Gastrocnemius medialis (tissue), 4 donors: ENCODE measurements around the gene CERT1. TPM values are rescaled to one million over a fixed set of nuclear protein-coding genes. Genes with fewer than 3 reads are reported as not detected.

Experiments used
- ATAC-seq, 2 donors: fragments of 150-250 bp; one replicate each; pipeline ENCODE4 v1.9.1; 2016
- DNase-seq, 2 donors: peaks; one replicate each; pipeline ENCODE4 v3.0.0-alpha.2; 2019
- H3K27ac ChIP-seq, 4 donors: fragments of 200-600 bp; sonication (generic); 1 replicate in 1 of 4; 2 replicates in 3 of 4; pipeline ENCODE4 v1.5.1; 2016 to 2018; ENCODE audit warnings: mild to moderate bottlenecking in 2 of 4, moderate library complexity in 1 of 4
- H3K27me3 ChIP-seq, 3 donors: fragments of 200-600 bp; sonication (generic) in 2 of 3; 1 replicate in 1 of 3; 2 replicates in 2 of 3; pipeline versions ENCODE4 v1.5.1 to v1.6.0; 2016 to 2019; ENCODE audit warnings: mild to moderate bottlenecking in 1 of 3, moderate library complexity in 1 of 3
- H3K36me3 ChIP-seq, 2 donors: fragments of 200-600 bp; sonication (generic) in 1 of 2; one replicate each; pipeline ENCODE4 v1.5.1; 2017 to 2018
- H3K4me1 ChIP-seq, 2 donors: fragments of 200-600 bp; sonication (generic) in 1 of 2; one replicate each; pipeline ENCODE4 v1.5.1; 2016 to 2017; ENCODE audit warnings: mild to moderate bottlenecking in 2 of 2
- H3K4me3 ChIP-seq, 4 donors: fragments of 200-600 bp; sonication (generic) in 3 of 4; 1 replicate in 1 of 4; 2 replicates in 3 of 4; pipeline ENCODE4 v1.5.1; 2016 to 2019; ENCODE audit warnings: mild to moderate bottlenecking in 2 of 4
- H3K9me3 ChIP-seq, 3 donors: fragments of 200-600 bp; sonication (generic) in 2 of 3; 1 replicate in 1 of 3; 2 replicates in 2 of 3; pipeline ENCODE4 v1.5.1; 2016 to 2019
- POLR2A ChIP-seq, 2 donors: fragments of 450-650 bp; IDR thresholded peaks; one replicate each; pipeline ENCODE4 v1.6.1; 2017; ENCODE audit warnings: antibody characterized with exemption in 2 of 2, mild to moderate bottlenecking in 2 of 2, moderate library complexity in 2 of 2
- in situ Hi-C, 4 donors: fragments of 200-750 bp; cut with MboI; loops; one replicate each; pipeline versions ENCODE4 v1.15.0 to v1.8.0; 2017; ENCODE audit warnings: low sequenced_read_pairs in 4 of 4
- intact Hi-C: fragments of 100-400 bp; cut with DNase I; formaldehyde crosslinking; loops from one replicate; pipeline ENCODE4 v1.15.1; 2023; ENCODE audit warnings: low total_unique reads
- total RNA-seq, 4 donors: library from RNA; depleted of rRNA; stranded (reverse); fragments of >200 nt; gene quantifications; one replicate each; pipeline versions ENCODE4 v1.1.0 to v1.2.3, GENCODE V29; 2016
- TF ChIP-seq, protein P1 (sequence below), 5 experiments: fragments of 450-650 bp in 3 of 5; fragments of 200-600 bp in 2 of 5; sonication (generic) in 2 of 5; IDR thresholded peaks in 4 of 5; conservative IDR thresholded peaks in 1 of 5; 1 replicate in 4 of 5; 2 replicates in 1 of 5; pipeline ENCODE4 v1.5.1; 2016 to 2019; ENCODE audit warnings: antibody characterized with exemption in 5 of 5, mild to moderate bottlenecking in 3 of 5, moderate library complexity in 3 of 5

Gene CERT1
- total RNA-seq, 4 donors from 2014 or later, result 30.8 to 50.6 (median 41.9) TPM

GRCh38 chr5:75524071-75524470 is 12.6 kb upstream of the CERT1 start:
- Histone ChIP-seq H3K4me1 (peaks cover 7 to 23% of the 10 kb centered on the region in 2 donors), H3K4me3 (no peak overlapping the region), H3K27ac (no peak overlapping the region), H3K36me3 (no peaks in the 10 kb centered on the region), H3K27me3 (no peaks in the 10 kb centered on the region), H3K9me3 (no peaks in the 10 kb centered on the region)
- intact Hi-C loops (no loop called here), in situ Hi-C loops (loop anchor here in 2 of 4 donors (25.0 kb wide), 1 partner anchor 187 kb away; the partner anchor contains the start of gene HMGCR (in 2 of the 2))
- DNase-seq (no peak), ATAC-seq (no peak)
- no peak for TF ChIP-seq POLR2A (IDR thresholded peaks at IDR 0.05)
- TF ChIP-seq, protein P1, sequence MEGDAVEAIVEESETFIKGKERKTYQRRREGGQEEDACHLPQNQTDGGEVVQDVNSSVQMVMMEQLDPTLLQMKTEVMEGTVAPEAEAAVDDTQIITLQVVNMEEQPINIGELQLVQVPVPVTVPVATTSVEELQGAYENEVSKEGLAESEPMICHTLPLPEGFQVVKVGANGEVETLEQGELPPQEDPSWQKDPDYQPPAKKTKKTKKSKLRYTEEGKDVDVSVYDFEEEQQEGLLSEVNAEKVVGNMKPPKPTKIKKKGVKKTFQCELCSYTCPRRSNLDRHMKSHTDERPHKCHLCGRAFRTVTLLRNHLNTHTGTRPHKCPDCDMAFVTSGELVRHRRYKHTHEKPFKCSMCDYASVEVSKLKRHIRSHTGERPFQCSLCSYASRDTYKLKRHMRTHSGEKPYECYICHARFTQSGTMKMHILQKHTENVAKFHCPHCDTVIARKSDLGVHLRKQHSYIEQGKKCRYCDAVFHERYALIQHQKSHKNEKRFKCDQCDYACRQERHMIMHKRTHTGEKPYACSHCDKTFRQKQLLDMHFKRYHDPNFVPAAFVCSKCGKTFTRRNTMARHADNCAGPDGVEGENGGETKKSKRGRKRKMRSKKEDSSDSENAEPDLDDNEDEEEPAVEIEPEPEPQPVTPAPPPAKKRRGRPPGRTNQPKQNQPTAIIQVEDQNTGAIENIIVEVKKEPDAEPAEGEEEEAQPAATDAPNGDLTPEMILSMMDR (IDR thresholded peaks at IDR 0.05 in 4 of 5, conservative IDR thresholded peaks at IDR 0.05 in 1 of 5), result no peak

- Histone ChIP-seq H3K27ac (no peak overlapping the region), H3K9me3 (no peaks in the 10 kb centered on the region), H3K4me3 (no peak overlapping the region), H3K36me3 (no peaks in the 10 kb centered on the region), H3K27me3 (no peaks in the 10 kb centered on the region), H3K4me1 (peaks cover 7 to 23% of the 10 kb centered on the region in 2 donors)
- DNase-seq (no peak), ATAC-seq (no peak)
- TF ChIP-seq, protein P1 (IDR thresholded peaks at IDR 0.05 in 4 of 5, conservative IDR thresholded peaks at IDR 0.05 in 1 of 5), result no peak
- no peak for TF ChIP-seq POLR2A (IDR thresholded peaks at IDR 0.05)
- in situ Hi-C loops (loop anchor here in 2 of 4 donors (25.0 kb wide), 1 partner anchor 186 kb away; the partner anchor contains the start of gene HMGCR (in 2 of the 2)), intact Hi-C loops (no loop called here)
Observed at GRCh38 chr5:75523275-75523674, 11.8 kb upstream of the CERT1 start.

- TF ChIP-seq POLR2A (IDR thresholded peaks at IDR 0.05), result no peak
- TF ChIP-seq, protein P1 (IDR thresholded peaks at IDR 0.05 in 4 of 5, conservative IDR thresholded peaks at IDR 0.05 in 1 of 5), result no peak
- no peak overlapping the region for H3K4me3 ChIP-seq
- intact Hi-C loops (no loop called here), in situ Hi-C loops (loop anchor here in 2 of 4 donors (25.0 kb wide), 1 partner anchor 185 kb away; the partner anchor contains the start of gene HMGCR (in 2 of the 2))
- H3K9me3 ChIP-seq, result no peaks in the 10 kb centered on the region
- ATAC-seq (no peak), DNase-seq (no peak)
- H3K27ac ChIP-seq, result no peak overlapping the region
- no peaks in the 10 kb centered on the region for H3K27me3 ChIP-seq
- H3K36me3 ChIP-seq, result no peaks in the 10 kb centered on the region
- peaks cover 7 to 27% of the 10 kb centered on the region in 2 donors for H3K4me1 ChIP-seq
Observed at GRCh38 chr5:75522542-75522941, 11.1 kb upstream of the CERT1 start.

DNA sequence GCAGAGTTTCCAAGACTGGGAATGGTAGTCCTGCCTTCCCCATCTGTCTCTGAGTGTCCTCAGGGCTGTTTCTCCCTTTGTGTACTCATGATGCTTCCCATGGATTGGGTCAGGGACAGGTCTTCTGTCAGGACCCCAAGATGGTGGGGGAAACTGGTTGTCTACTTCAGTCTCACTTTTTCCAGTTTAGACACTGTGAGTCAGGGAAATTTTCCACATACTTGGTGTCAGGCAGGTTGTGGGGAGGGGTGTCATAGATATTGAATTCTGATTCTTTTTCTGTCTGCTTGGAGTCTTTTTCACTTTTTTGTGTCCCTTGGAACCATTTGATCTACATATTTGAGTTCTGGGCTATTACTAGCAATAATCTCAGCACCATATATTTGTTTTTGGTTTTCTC is 10.6 kb upstream of the CERT1 start:
- no peak for ATAC-seq
- no peaks in the 10 kb centered on the region for H3K36me3 ChIP-seq
- H3K27ac ChIP-seq, result no peak overlapping the region
- no peak overlapping the region for H3K4me3 ChIP-seq
- no peak for DNase-seq
- H3K9me3 ChIP-seq, result no peaks in the 10 kb centered on the region
- in situ Hi-C loops, result loop anchor here in 2 of 4 donors (25.0 kb wide), 1 partner anchor 185 kb away; the partner anchor contains the start of gene HMGCR (in 2 of the 2)
- peaks cover 7 to 29% of the 10 kb centered on the region in 2 donors for H3K4me1 ChIP-seq
- intact Hi-C loops, result no loop called here
- H3K27me3 ChIP-seq, result no peaks in the 10 kb centered on the region
- TF ChIP-seq POLR2A (IDR thresholded peaks at IDR 0.05), result no peak
- TF ChIP-seq, protein P1 (IDR thresholded peaks at IDR 0.05 in 4 of 5, conservative IDR thresholded peaks at IDR 0.05 in 1 of 5), result no peak
